Upper lobe of left lung (tissue), 4 donors: ENCODE results near the gene XDH.

Source experiments
- POLR2A ChIP-seq, 4 donors: fragments of 450-650 bp; IDR thresholded peaks; one replicate each; pipeline ENCODE4 v1.5.1; 2016 to 2017; ENCODE audit warnings: antibody characterized with exemption in 4 of 4, mild to moderate bottlenecking in 2 of 4
- TF ChIP-seq, protein P1 (sequence below), 6 experiments: fragments of 450-650 bp in 4 of 6; fragments of 200-600 bp in 2 of 6; sonication (generic) in 2 of 6; IDR thresholded peaks; one replicate each; pipeline ENCODE4 v1.5.1; 2016 to 2019; ENCODE audit warnings: antibody characterized with exemption in 6 of 6

DNA sequence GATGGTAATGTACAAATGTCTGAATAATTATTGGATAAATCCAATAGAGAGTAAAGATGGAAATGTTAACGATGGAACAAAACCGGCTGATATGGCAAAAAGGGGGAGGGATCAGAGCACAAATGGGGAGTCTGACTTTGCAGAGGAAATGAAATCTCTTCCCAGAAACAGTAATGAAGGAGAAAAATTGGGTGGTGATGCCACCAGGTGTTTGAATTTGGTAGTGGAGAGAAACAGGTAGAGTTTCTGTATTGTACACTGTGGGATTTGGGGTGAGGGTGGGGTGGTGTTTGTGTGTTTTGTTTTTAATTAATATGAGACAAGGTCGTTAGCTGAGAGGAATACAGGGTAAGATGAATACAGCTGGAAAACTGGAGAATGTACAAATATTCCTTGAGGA is 20.4 kb upstream of the XDH start:
- TF ChIP-seq, protein P1, sequence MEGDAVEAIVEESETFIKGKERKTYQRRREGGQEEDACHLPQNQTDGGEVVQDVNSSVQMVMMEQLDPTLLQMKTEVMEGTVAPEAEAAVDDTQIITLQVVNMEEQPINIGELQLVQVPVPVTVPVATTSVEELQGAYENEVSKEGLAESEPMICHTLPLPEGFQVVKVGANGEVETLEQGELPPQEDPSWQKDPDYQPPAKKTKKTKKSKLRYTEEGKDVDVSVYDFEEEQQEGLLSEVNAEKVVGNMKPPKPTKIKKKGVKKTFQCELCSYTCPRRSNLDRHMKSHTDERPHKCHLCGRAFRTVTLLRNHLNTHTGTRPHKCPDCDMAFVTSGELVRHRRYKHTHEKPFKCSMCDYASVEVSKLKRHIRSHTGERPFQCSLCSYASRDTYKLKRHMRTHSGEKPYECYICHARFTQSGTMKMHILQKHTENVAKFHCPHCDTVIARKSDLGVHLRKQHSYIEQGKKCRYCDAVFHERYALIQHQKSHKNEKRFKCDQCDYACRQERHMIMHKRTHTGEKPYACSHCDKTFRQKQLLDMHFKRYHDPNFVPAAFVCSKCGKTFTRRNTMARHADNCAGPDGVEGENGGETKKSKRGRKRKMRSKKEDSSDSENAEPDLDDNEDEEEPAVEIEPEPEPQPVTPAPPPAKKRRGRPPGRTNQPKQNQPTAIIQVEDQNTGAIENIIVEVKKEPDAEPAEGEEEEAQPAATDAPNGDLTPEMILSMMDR (IDR thresholded peaks at IDR 0.05): no peak
- no peak for TF ChIP-seq POLR2A (IDR thresholded peaks at IDR 0.05)
